HG03108 (cell line): ENCODE results near the gene NPHP4.

Experiments used
- ATAC-seq: cut with Tn5 transposase; IDR thresholded peaks from one replicate; pipeline ENCODE4 v1.9.1; 2021; ENCODE audit warnings: moderate library complexity; ENCODE audit not compliant: unreplicated experiment

Gene NPHP4

DNA sequence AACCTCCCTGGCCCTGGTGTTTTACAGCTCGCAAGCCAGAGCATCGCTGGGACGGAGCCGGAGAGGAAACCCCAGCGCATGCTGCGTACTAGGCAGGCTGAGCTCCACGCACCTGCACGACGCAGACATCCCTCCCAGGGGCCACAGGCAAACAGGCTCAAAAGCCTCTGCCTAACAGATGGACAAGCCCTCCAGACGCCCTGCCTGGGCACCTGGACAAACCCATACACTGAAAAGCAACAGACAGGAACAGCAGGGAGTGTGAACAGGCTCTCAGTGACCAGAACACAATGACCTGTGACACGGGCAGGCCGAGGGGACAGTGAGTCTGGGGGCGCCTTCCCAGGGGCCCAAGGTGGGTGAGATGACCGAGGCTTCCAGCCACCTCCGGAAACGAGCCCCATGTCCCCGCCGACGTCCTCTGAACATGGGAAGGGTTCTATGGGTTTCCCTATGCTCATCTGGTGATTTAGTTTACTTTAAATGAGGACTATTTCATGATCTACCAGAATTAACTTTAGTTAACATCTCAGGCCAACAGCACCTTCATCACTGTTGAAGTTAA lies 40.3 kb downstream of the NPHP4 start:
- no peak for ATAC-seq

DNA sequence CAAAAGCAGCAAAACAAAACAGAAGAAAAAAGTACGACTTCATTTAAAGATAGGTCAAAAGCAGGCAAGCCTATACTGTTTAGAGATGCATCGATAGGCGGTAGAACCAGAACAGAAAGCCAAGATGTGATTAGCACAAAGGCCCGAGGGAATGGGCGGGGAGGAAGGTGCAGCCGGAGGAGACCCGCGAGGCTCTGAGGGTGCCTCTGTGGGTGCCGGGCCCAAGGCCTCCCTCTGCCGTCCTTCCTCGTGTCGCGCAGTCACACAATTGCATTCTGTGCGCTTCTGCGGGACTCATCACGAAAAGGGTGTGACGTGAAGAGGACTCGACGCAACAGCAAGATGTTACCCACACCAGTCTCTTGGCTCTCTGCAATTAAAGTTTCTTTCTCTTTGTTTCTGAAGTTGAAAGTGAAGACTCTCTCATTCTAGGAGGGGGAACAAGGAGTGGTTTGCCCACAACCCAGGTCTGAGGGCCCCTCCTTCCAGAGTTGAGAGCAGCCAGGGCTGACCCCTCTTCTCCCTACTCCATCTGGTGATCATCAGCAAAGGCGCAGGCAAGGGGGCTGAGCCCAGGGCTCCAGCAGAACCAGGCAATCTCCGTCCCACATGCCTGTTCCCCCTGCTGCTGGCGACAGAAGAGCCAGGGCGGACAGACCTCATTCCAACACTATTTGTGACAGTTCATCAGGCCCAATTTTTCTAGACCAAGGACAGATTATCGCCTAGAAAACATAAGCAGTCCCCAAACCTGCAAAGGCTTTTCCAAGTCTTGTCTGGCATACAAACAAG lies 41.0 kb downstream of the NPHP4 start:
- no peak for ATAC-seq

DNA sequence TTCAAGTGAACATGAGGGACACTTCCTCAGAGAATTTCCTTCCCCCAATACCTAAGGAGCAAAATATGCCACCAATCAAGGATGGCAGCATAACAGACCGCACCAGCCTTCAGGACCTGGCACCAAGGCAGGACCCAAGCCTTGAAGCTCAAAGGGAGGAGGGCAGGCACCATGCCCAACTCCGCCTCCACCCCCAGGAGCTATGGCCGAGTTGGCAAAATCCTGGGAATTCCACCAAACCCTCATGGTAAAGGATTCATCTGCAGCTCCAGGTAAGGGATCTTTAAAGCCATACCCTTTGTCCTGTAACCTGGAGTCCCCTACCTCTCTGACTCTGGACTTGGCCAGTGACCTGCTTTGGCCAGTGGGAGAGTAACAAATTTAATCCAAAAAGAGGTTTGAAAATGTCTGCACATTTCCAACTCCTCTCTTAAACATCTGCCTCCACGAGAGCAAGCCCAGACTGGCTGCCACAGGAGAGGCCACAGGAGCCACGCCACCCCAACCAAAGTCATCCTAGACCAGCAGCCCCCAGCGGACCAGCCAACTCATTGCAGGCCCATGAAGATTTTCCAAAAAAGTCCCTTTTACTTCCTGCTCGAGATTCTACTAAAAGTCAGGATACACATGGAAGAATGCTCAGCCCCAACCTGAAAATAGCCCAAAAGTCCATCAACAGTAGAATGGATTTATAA lies 41.9 kb downstream of the NPHP4 start:
- ATAC-seq, result no peak

DNA sequence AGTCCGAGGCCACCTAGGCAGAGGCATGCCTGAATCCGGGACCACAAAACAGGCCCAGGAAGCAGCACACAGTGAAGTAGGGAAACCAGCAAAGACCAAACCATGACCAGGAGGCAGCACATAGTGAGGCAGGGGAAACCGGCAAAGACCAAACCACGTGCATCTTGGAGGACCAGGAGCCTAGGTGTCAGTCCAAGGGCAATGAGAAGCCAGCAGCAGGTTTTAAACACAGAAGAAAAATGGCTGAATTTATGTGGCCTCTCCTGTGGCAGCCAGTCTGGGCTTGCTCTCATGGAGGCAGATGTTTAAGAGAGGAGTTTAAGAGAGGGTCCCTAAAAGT lies 42.5 kb downstream of the NPHP4 start:
- no peak for ATAC-seq

DNA sequence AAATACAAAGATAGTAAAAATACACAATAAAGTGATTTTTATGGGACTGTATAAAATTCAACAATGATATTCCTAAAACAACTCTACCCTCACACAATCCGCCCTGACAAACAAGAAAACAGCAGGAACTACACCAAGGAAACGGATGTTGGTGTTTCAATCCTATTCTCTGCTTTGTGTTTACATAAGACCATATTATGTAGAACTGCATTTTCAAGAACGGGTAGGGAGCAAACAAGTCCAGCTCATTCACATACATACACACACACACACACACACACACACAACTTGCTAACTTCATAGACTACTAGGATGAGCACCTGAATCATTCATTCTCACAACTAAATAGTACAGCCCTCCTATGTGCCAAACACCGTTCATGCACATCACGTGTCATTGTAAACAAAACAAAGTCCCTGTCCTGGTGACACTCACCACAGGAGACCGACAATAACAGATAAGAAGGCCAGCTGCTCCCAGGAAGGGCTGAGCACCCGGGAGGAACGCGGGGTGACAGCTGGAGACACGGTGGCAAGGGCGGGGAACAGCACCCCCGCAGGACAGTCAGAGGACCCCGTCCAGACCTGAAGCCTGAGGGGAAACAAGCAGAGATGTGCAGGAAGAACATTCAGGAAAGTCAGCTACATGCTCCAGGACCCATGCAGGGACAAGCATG lies 43.0 kb downstream of the NPHP4 start:
- ATAC-seq, result no peak

DNA sequence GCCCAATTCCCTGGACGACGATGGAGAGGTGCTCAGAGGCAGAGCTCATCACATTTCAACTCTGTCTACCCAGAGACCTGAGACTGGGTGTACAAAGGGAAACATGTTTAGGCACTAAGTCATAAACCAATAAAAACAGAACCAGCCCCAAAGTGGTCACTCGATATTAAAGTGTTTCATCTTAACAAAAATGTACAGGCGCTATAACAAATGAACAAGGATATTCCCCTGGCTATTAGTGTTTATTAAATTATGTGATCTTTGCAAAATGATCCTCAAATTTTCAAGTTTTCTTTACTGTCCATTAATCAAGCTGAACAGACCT lies 43.6 kb downstream of the NPHP4 start:
- no peak for ATAC-seq

DNA sequence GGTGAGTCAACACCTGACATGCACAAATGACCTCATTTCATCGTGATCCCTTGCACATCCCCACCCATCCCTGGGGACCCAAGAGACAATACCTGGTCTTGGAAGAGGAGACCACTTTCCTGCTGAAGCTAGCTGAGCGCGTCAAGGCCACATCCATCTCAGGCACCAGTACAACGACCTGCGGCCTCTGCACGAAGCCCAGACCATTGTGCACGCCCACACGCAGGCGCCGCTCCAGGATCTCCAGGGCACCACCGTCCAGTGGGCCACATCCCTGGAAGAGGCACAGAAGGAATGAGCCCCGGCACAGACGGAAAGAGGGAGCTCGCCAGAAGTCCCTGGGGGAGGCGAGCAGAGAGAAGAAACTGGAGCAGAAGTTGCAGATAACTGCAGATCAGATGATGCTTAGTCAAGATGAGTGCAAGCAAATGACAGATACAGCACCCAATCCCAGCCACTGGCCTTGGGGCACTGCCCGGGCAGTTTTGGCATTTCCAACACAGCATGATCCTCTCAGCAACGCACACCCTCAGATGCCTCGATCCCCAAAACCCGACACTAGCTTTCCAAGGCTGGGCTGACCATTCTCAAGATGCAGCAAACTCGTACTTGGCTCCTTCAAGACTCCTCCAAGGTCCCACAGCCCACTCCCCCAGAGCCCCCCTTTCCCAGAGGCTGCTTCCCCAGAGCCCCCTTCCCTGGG lies 44.1 kb downstream of the NPHP4 start:
- ATAC-seq, result no peak

DNA sequence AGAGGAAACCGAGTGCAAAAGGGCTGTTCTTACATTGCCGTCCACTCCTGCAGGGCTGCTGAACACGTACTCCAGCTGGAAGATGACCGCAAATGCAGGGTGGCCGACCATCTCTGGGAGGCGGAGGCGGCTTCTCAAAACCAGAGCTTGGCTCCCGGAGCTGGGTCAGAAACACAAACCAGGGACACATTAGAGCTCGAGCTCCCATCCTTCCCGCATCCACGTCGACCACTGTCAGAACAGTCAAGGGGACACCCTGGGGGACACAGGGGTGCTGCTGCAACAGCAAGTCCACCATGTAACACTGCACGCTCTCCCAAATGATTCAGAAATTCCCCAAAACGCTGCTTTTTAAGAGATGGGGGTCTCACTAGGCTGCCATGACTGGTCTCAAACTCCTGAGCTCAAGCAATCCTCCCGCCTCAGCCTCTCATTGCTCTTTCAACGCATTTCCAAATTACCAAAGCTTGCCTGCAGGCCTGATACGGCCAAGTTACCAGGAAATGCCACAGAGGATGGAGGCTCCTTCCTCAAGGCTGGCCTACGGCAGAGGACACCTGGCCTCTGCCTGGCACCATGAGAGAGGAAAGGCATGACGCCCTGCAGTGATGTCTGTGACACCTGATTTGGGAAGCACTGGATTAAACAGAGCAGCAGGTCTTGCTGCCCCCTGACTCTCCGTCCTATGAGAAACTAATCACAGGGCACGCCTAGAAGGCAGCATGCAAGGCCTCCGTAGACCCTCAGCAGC lies 45.0 kb downstream of the NPHP4 start:
- no peak for ATAC-seq

DNA sequence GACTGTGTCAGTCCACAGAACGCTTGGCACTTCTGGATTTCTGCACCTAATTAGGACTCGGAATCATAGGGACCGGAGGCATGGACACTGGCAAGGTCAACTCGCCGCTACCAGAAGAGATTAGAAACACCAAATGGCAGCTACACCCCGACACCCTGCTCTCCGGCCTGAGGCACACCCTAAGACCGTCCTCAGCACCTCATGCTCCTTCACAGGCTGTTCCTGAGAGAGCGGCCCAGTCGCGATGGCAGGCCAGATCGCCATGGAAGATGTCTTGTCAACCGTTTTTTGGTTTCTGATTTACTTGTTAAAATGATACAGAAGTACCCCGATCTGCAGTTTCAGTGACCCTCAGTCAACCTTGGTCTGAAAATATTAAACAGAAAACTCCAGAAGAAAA lies 46.8 kb downstream of the NPHP4 start:
- ATAC-seq, result no peak

DNA sequence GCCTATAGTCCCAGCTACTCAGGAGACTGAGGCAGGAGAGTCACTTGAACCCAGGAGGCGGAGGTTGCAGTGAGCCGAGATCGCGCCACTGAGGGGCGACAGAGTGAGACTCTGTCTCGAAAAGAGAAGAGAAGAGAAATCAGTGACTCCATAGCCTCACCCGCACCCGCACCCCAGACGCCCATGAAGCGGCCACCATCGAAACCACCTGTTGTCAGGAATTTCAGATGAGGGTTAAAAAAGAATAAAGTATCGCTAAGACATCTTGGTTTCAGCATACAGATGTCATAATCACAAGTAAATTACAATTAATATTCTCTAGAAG lies 47.4 kb downstream of the NPHP4 start:
- ATAC-seq, result no peak

DNA sequence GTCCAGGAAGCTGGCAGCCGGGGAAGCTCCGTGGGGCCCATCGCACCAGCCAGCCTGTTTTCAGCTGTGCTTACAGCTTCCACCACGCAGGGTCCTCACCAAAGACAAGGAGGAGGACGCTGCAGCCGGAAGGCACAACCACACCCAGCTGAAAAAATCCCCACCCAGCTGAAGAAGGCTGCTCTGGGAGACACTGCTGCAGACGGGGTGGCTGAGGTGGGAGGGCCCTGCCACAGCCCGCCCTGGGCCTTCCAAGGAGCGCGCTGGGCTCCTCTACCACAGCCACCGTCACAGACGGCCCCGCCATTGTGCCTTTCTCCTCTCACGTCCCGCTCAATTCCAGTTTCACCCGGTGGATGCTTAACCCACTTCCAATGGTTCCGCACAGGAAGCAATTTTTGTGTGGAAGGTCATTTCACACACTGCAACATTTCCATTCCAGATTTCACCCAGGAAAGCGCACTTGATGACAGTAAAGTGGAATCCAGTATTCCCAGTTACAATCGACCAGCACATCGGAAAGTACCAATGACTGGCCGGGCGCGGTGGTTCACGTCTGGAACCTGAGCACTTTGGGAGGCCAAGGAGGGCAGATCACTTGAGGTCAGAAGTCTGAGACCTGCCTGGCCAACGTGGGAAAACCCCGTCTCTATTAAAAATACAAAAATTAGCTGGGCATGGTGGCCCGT lies 47.9 kb downstream of the NPHP4 start:
- no peak for ATAC-seq

DNA sequence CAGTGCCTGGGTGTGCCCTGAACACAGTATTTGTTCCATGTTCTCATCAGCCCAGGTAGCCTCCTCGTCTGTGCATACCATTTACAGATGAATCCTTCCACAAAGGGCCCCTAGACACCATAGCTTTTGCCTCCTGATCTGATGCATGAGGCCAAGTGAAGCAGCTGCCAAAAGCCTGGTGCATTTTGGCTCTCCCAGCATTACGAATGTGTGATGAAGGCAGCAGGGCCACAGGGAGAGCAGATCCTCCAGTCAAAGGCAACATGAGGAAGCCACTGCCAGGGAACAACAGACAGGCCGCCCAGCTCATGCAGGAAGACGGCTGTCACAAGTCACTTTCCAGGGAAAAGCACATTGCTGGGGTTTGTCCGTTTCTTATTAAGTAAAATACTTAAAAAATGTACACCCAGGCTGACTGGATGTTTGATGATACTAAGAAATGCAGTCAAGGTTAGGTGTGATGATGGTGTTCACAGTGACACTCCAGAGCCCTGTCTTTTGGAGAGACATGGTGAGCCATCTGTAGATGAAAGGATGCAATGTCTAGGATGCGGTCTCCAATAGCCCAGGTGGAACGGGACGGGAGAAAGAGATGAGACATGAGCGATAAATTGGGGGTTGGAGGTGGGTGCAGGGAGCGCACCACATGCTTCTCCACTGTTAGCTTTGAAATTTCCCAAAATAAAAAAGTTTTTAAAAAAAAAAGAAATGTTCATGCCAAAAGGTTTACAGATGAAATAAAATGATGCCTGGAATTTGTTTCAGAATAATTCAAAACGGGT lies 48.7 kb downstream of the NPHP4 start:
- no peak for ATAC-seq

DNA sequence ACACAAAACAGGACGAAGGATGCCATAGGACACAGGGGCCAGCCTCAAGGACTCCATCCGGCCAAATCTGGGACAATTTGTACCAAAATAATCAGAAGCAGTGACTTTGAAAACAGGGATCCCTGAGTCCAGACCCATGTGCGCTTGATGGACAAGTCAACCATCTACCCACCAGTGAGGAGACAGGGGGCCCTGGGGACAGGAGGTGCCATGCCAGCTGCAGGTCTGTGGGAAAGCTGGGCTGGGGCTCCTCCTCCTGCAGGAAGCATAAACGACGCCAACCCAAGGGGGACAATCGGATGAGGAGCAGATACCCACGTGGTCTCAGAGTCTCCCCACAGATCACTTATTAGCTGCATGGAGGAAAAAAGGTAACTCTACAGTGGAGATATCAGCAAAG lies 50.6 kb downstream of the NPHP4 start:
- no peak for ATAC-seq

DNA sequence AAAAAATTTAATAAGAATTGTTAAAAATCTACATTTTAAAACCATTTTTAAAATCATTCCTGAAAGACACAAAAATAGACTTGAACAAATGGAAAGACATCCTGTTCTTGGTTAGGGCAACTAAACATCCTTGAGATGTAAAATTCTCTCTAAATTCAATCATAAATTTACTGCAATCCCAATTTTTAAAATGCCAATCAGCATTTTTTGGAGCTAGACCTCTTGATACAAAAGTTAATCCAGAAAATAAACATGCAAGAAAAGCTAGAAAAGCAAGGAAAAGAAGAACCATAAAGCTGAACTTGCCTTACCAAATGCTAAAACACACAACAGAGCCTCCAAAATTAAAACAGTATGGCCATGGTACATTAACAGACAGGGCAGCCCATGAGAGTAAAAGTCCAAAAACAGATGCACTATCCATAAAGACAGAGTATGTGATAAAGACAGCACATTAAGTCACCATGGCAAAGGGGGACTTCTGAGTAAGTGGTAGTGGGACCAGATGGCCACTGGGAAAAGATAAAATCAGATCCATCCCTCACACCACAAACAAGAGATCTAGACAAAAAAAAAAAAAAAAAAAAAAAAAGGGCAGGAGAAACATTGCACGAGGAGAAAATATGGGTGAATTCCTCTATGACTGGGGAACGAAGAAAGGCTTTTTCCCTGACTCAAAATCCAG lies 51.4 kb downstream of the NPHP4 start:
- no peak for ATAC-seq

DNA sequence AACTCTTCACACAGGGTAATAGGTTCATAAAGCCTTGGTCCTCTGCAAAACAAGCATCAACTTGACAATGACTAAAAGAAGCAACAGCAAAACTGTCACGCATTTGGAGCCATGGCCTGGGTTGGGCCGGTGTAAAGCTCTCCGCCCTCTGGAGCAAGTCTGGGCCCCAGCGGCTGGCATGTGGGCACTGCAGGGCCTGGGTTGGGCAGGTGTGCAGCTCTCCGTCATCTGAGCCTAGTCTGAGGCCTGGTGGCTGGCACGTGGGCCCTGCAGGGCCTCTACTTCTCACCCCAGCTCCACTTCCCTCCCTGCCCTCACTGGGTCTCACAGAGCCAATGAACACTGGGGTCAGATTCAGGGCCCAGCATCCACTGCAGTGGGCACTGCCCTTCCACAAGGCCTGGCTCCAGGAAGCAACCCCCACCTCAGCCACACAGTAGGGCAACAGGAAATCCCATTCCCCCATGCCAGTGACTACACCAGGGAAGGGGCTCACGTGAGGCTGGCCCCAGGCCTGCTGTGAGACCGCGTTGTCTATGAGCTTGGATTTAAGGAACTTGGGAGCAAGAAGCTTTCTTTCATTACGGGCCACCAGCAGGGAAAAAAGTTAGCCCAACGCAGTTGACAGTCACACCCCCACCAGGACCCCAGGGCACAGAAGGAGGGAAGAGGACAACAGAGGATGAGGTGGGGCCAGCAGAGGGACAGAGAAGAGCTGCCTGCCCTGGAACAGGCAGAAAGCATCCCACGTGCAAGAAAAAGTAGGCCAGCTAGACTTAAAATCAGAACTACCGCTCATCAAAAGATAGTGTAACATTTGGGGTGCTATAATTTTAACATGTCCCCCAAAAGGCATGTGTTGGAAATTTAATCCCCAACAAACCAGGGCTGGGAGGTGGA lies 52.7 kb downstream of the NPHP4 start:
- no peak for ATAC-seq

DNA sequence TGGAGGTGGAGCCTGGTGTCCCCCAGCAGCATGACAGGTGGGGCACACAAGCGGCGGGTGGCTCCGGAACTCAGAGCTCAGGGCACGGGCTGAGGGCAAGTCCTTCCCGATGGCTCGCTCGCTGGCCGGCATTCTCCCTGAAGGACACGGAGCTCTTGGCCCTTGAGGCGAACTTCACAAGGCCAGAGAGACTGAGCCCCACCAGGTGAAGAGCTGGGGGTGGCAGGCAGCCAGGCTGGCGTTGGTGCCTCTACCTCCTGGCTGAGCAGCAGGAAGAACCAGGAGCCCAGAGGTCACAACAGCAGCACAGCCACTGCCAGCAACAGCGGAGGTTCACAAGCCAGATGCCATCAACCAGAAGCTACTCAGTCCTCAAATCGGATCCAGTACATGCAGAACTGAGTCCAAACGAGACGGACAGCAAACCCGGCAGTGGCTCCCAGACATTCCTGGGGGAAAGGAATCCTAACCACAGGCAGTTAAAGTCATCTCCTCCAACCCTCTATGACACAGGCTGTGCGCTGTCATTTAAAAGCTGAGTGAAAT lies 54.1 kb downstream of the NPHP4 start:
- ATAC-seq, result no peak

DNA sequence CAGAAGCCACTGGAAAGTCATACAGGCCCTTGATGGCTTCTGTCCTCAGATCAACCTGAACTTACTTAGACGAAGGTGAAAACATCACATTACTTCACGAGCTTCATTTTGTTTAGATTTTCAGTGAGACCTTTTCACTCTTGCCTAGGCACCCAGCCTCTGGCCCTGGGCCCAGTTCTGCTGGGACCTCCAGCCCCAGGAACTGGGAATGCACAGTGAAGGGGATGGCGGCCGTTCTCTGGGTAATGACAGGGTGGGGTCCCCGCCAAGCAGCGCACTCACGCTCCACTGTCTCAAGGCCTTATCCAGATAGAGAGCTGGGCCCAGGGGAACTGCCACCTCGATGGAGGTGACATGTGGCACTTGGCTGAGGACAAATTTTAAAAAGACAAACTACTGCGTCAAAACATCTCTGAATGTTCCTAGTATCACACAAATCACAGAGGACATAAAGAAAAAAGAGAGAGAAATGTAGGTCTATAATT lies 54.8 kb downstream of the NPHP4 start:
- no peak for ATAC-seq
